HL-60 (cell line): ENCODE results near the gene KAT2B.
A peak's percentile ranks its signal among the peaks of the same experiment; 100 is the strongest.

Experiments
- DNase-seq, 2 experiments: peaks; one replicate each; pipeline ENCODE4 v3.0.0-alpha.2; 2010 to 2020; ENCODE audit warnings: low read depth in 1 of 2, low spot score in 1 of 2
- H3K27ac ChIP-seq: fragments of 250-450 bp; sonication (Bioruptor Pico); replicated peaks from 2 replicates; pipeline ENCODE4 v1.5.1; 2020; ENCODE audit warnings: mild to moderate bottlenecking, moderate library complexity
- H3K27me3 ChIP-seq: fragments of 250-450 bp; sonication (Bioruptor Pico); 2 replicates; pipeline ENCODE4 v1.5.1; 2021; ENCODE audit warnings: mild to moderate bottlenecking, moderate library complexity; ENCODE audit not compliant: insufficient read depth, poor library complexity, severe bottlenecking
- H3K4me3 ChIP-seq: replicated peaks from 2 replicates; pipeline ENCODE4 v1.5.1; 2011; ENCODE audit warnings: mild to moderate bottlenecking, control low read depth, low read length; ENCODE audit not compliant: insufficient read depth
- GABPA ChIP-seq: IDR thresholded peaks from 2 replicates; pipeline ENCODE4 v1.6.1; 2012; ENCODE audit warnings: low read depth
- POLR2AphosphoS5 ChIP-seq: IDR thresholded peaks from 2 replicates; pipeline ENCODE4 v1.6.1; 2012; ENCODE audit warnings: low read depth
- SPI1 ChIP-seq: IDR thresholded peaks from 2 replicates; pipeline ENCODE4 v1.6.1; 2012; ENCODE audit warnings: low read depth, mild to moderate bottlenecking, borderline replicate concordance
- TF ChIP-seq, protein P1 (sequence below): IDR thresholded peaks from one replicate; pipeline ENCODE4 v1.5.1; 2011; ENCODE audit warnings: low read length, control low read depth, inconsistent platforms; ENCODE audit not compliant: insufficient read depth
- TF ChIP-seq, protein P2 (sequence below): IDR thresholded peaks from 2 replicates; pipeline ENCODE4 v1.6.1; 2012; ENCODE audit warnings: low read depth; ENCODE audit not compliant: insufficient replicate concordance

KAT2B gene

DNA sequence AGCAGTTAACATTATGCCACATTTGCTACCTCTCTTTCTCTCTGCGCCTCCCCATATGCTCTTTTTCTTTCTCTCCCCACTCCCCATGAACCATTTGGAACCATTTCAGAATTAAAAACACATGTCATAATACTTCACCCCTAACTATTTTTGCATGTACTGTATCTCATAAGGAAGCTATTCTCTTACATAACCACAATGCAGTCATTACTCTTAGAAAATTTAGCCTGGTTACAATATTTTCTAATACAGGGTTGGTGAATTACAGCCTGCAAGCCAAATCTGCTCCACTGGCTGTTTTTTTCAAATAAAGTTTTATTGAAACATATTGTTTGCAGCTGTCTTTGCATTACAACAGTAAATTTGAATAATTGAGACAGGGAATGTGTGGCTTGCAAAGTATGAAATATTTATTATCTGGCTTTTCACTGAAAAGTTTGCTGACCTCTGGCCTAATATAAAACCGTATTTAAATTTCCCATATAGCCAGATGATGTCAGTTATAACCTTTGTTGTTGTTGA lies 82.9 kb downstream of the KAT2B start:
- DNase-seq: no peak
- Histone ChIP-seq H3K4me3 (no peak overlapping the region), H3K27ac (no peak overlapping the region), H3K27me3 (no peaks in the 10 kb centered on the region)
- TF ChIP-seq GABPA: no peak

DNA sequence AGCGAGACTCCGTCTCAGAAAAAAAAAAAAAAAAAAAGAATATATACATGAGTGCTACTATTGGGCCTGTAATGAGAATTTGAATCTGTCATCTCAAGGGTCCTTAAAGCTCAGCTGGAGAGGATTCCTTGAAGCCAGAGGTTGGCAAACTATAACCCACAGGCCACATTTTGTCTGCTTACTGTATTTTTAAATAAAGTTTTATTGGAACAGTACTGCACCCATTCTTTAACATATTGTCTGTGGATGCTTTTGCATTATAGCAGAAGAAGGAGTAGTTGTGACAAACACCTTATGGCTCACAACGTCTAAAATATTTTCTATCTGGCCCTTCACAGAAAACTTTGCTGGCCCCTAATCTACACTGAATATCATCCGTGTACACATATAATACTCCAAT lies 85.0 kb downstream of the KAT2B start:
- no peak overlapping the region for H3K27ac ChIP-seq
- H3K27me3 ChIP-seq: no peaks in the 10 kb centered on the region
- no peak overlapping the region for H3K4me3 ChIP-seq
- TF ChIP-seq, protein P1, sequence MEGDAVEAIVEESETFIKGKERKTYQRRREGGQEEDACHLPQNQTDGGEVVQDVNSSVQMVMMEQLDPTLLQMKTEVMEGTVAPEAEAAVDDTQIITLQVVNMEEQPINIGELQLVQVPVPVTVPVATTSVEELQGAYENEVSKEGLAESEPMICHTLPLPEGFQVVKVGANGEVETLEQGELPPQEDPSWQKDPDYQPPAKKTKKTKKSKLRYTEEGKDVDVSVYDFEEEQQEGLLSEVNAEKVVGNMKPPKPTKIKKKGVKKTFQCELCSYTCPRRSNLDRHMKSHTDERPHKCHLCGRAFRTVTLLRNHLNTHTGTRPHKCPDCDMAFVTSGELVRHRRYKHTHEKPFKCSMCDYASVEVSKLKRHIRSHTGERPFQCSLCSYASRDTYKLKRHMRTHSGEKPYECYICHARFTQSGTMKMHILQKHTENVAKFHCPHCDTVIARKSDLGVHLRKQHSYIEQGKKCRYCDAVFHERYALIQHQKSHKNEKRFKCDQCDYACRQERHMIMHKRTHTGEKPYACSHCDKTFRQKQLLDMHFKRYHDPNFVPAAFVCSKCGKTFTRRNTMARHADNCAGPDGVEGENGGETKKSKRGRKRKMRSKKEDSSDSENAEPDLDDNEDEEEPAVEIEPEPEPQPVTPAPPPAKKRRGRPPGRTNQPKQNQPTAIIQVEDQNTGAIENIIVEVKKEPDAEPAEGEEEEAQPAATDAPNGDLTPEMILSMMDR: no peak
- TF ChIP-seq GABPA: no peak
- TF ChIP-seq POLR2AphosphoS5: no peak
- no peak for DNase-seq

DNA sequence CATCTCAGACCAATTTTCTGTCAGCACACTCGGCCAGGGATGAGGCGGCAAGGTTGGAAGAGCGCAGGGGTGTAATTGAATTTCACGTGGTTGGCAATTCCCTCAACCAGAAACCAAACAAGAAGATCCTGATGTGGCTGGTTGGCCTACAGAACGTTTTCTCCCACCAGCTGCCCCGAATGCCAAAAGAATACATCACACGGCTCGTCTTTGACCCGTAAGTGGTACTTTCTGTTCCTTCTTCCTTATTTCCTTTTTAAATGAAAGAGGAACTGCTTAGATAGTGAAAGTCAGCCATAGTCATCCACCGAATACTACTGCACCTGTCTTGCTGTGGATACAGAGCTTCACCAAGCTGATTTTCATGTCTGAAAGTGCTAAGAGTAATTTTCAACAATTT lies 85.7 kb downstream of the KAT2B start:
- H3K27me3 ChIP-seq: no peaks in the 10 kb centered on the region
- 0 out of 2 replicates have a peak overlapping the region, but pooled peaks have one; percentile 1 for H3K27ac ChIP-seq
- TF ChIP-seq, protein P2, sequence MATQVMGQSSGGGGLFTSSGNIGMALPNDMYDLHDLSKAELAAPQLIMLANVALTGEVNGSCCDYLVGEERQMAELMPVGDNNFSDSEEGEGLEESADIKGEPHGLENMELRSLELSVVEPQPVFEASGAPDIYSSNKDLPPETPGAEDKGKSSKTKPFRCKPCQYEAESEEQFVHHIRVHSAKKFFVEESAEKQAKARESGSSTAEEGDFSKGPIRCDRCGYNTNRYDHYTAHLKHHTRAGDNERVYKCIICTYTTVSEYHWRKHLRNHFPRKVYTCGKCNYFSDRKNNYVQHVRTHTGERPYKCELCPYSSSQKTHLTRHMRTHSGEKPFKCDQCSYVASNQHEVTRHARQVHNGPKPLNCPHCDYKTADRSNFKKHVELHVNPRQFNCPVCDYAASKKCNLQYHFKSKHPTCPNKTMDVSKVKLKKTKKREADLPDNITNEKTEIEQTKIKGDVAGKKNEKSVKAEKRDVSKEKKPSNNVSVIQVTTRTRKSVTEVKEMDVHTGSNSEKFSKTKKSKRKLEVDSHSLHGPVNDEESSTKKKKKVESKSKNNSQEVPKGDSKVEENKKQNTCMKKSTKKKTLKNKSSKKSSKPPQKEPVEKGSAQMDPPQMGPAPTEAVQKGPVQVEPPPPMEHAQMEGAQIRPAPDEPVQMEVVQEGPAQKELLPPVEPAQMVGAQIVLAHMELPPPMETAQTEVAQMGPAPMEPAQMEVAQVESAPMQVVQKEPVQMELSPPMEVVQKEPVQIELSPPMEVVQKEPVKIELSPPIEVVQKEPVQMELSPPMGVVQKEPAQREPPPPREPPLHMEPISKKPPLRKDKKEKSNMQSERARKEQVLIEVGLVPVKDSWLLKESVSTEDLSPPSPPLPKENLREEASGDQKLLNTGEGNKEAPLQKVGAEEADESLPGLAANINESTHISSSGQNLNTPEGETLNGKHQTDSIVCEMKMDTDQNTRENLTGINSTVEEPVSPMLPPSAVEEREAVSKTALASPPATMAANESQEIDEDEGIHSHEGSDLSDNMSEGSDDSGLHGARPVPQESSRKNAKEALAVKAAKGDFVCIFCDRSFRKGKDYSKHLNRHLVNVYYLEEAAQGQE: no peak
- no peak for TF ChIP-seq POLR2AphosphoS5
- peak; percentile 98 for TF ChIP-seq SPI1
- peak in 1 of 2 experiments; percentile 43 for DNase-seq
- no peak overlapping the region for H3K4me3 ChIP-seq

DNA sequence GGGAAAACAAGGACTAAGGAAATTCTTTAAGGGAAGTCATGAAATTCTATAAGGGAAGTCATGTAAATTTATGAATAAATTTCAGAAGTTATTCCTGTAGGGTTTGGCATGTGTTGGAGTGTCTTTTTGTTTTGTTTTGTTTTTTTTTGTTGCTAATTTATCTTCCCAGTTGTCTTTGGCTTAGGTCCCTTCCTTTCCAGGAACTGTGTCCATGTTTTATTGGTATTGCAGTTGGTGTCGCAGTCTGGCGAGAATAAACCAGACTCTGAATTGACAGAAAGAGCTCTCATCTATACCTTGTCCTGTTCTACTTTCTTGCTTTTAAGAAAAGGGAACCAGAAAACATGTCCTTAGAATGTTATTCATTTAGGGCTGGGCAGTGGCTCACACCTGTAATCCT lies 88.1 kb downstream of the KAT2B start:
- Histone ChIP-seq H3K27me3 (no peaks in the 10 kb centered on the region), H3K4me3 (no peak overlapping the region), H3K27ac (no peak overlapping the region)
- no peak for DNase-seq
- TF ChIP-seq SPI1 (no peak), GABPA (no peak), POLR2AphosphoS5 (no peak)
- TF ChIP-seq, protein P1: no peak
- TF ChIP-seq, protein P2: no peak

DNA sequence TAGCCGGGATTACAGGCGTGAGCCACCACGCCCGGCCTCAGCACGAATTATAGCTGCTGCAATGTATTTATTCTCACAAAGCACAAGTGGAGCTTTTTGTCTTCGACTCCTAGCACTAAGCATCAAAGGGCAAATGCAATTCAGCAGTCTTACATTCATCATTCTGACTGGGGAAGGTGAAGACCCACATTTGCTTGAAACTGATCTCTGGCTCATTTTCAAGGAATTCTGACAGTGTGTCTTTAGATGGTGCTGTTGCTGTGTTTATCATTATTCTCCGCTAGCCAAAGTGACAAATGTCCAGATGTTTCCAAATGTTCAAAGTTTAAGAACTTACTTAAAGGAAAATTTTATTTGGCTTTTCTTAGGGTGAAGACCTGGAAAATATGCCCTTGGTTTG lies 89.9 kb downstream of the KAT2B start:
- DNase-seq: no peak
- TF ChIP-seq, protein P1: no peak
- TF ChIP-seq SPI1 (no peak), POLR2AphosphoS5 (no peak), GABPA (no peak)
- TF ChIP-seq, protein P2: no peak
- Histone ChIP-seq H3K27ac (no peak overlapping the region), H3K4me3 (no peak overlapping the region), H3K27me3 (no peaks in the 10 kb centered on the region)
